Gastrocnemius medialis (tissue), 4 donors: ENCODE results near the gene AREL1.

Source experiments
- POLR2A ChIP-seq, 2 donors: fragments of 450-650 bp; IDR thresholded peaks; one replicate each; pipeline ENCODE4 v1.6.1; 2017; ENCODE audit warnings: antibody characterized with exemption in 2 of 2, mild to moderate bottlenecking in 2 of 2, moderate library complexity in 2 of 2
- TF ChIP-seq, protein P1 (sequence below), 5 experiments: fragments of 450-650 bp in 3 of 5; fragments of 200-600 bp in 2 of 5; sonication (generic) in 2 of 5; IDR thresholded peaks in 4 of 5; conservative IDR thresholded peaks in 1 of 5; 1 replicate in 4 of 5; 2 replicates in 1 of 5; pipeline ENCODE4 v1.5.1; 2016 to 2019; ENCODE audit warnings: antibody characterized with exemption in 5 of 5, mild to moderate bottlenecking in 3 of 5, moderate library complexity in 3 of 5

DNA sequence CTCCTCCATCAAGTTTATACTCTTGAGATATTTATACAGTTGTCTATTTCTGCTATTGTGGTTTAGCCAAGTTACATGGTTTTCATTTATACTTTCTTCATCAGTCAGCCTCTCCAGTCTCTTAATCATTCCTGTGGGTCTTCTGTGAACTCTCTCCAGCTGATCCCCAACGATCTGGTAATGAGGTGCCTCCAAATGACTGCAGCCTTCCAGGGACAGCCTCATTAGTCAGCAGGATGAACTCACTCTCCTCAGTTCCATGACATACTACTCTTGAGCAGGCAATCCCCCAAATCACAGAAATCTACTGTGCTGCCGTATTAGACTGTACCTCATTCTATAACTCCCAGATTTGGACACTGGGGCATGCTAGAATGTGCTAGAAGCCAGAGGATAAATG is 15.3 kb downstream of the AREL1 start:
- TF ChIP-seq, protein P1, sequence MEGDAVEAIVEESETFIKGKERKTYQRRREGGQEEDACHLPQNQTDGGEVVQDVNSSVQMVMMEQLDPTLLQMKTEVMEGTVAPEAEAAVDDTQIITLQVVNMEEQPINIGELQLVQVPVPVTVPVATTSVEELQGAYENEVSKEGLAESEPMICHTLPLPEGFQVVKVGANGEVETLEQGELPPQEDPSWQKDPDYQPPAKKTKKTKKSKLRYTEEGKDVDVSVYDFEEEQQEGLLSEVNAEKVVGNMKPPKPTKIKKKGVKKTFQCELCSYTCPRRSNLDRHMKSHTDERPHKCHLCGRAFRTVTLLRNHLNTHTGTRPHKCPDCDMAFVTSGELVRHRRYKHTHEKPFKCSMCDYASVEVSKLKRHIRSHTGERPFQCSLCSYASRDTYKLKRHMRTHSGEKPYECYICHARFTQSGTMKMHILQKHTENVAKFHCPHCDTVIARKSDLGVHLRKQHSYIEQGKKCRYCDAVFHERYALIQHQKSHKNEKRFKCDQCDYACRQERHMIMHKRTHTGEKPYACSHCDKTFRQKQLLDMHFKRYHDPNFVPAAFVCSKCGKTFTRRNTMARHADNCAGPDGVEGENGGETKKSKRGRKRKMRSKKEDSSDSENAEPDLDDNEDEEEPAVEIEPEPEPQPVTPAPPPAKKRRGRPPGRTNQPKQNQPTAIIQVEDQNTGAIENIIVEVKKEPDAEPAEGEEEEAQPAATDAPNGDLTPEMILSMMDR (IDR thresholded peaks at IDR 0.05 in 4 of 5, conservative IDR thresholded peaks at IDR 0.05 in 1 of 5), result no peak
- no peak for TF ChIP-seq POLR2A (IDR thresholded peaks at IDR 0.05)
